ENCODE results near the gene ING5.

Gene ING5

DNA sequence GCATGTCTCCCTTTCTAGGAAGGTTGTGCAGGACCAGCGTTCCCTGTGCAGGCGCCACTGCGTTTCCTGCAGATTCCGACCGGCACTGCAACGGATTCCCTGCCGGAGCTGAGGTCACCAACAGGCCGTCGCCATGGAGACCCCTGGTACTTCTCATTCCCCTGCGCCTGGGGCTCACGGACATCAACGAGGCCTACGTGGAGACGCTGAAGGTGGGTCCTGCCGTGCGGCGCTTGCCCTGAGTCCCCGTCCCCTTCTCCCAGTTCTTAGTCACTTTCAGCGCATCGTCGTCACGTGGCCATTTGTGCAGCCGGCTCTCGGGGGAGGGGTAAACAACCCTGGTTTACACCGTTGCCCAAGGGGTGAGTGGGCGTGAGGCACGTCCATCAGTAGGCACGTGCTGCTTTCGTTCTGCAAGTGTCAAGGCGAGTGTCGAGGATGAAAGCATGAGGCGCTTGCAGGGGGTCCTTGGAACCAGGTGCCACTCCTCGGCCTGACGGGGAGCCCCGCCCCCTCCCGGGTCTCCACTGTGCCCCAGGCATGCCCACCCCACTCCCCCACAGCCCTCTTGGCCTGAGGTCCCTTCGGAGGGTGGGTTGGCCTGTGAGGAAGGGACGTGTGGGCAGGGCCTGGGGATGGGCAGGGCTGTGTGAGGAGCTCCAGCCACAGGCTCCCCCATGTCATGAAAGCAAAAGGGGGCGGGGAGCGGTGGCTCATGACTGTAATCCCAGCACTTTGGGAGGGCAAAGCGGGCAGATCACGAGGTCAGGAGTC lies 35.0 kb upstream of the ING5 start:
- DNase-seq: no peak
- TF ChIP-seq GATA1 (IDR thresholded peaks at IDR 0.05; ENCODE audit: low read depth, low read length) (no peak), POLR2A (IDR thresholded peaks at IDR 0.05; ENCODE audit: low read length) (no peak)

DNA sequence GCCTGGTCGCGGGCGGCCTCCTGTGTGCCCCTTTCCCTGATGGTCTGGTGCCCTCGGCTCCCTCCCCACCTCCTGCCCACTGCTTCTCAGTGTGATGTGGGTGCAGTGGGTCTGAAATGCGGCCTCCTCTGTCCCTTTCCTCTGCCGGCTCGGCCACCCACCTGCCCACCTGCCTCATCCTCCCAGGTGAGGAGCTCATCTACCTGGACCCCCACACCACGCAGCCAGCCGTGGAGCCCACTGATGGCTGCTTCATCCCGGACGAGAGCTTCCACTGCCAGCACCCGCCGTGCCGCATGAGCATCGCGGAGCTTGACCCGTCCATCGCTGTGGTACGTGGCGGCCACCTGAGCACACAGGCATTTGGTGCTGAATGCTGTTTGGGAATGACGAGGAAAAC lies 33.5 kb upstream of the ING5 start:
- no peak for DNase-seq

DNA sequence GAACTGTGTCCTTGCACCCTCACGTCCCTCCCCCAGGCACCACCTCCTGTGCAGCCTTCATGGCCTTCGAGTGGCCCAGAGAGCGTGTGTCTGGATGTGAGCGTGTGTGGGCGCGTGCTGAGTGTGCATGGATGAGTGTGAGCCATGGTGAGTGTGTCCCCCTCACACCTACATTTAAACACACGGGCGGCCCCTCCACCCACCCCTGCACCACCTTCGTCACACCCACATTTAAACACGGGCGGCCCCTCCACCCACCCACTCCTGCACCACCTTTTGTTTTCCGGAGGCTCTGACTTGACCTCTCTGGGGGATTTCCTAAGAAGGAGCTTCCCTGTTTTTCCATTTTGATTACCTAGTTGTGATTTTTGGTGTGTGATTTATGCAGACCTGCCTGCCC lies 33.0 kb upstream of the ING5 start:
- DNase-seq: no peak
- TF ChIP-seq GATA1 (IDR thresholded peaks at IDR 0.05; ENCODE audit: low read depth, low read length) (no peak), POLR2A (IDR thresholded peaks at IDR 0.05; ENCODE audit: low read length) (no peak)

More for the DNA sequence above, 33.5 kb upstream of the ING5 start:
- TF ChIP-seq GATA1 (IDR thresholded peaks at IDR 0.05; ENCODE audit: low read depth, low read length): no peak
- no peak for TF ChIP-seq POLR2A (IDR thresholded peaks at IDR 0.05; ENCODE audit: low read length)

DNA sequence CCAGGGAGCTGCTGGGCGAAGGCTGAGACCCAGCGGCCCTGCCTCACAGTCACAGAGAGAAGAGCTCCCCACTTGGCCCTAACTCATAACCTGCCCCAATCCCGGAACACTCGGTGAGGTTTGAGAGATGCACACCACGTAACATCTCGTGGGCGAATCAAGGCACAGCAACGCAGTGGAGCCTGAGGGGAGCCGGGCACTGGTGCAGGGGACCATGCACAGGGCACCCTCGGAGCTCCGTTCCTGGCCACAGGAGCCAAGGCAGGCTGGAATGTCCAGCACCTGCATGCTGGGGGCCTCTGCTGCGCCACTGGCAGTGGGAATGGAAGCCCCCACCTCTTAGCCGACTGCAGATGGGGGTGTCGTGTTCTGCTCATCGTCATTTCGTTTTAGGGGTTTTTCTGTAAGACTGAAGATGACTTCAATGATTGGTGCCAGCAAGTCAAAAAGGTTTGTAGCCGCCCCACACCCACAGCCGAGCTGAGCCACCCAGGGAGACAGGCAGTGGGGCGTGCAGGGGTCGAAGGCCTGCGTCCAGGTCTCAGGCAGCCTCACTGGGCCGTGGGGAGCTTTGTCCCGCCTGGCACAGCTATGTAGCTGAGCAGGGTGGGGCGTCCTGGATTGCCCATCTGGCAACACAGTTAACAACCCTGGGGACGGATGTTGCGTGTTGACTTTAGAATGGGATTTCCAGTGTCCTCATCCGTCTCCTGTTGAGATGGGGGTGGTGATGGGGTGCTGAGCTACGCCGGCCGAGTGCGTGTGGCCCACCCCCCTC lies 31.3 kb upstream of the ING5 start:
- DNase-seq: no peak
- TF ChIP-seq POLR2A (IDR thresholded peaks at IDR 0.05; ENCODE audit: low read length) (no peak), GATA1 (IDR thresholded peaks at IDR 0.05; ENCODE audit: low read depth, low read length) (no peak)

DNA sequence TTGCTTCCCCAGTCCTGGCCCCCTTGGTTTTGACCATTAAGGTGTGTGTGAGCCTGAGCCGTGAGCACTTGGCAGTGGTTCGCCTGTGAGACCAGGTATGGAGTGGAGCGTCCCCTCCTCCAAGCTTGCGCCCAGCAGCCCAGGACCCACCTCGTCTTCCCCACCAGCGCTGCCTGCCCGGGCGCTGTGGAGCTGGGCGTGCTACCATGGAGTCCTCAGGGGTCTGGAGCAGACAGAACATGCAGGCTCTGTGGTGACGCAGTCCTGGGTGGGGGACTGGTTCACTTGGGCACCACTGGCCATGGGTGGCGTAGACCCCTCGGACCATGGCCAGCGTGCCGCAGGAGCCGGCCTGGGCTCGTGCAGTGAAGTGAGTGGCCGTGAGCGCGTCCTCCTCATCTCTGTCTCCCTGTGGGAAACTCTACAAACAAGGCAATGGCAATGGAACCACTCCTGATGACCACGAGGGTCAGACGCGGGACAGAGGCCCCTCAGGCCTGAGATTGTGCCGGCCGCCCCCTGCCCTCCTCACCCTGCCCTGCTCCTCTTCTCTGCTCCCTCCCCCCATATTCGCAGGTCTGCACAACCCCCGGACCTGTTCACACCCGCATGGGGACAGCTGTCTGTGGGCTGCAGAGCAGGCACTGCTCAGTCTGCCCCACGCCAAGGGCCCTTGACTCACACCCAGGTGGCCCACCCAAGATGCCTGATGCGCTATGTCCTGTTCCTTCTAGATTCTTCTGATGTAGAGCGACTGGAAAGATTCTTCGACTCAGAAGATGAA lies 30.2 kb upstream of the ING5 start:
- DNase-seq: no peak
- TF ChIP-seq POLR2A (IDR thresholded peaks at IDR 0.05; ENCODE audit: low read length): no peak
- no peak for TF ChIP-seq GATA1 (IDR thresholded peaks at IDR 0.05; ENCODE audit: low read depth, low read length)

DNA sequence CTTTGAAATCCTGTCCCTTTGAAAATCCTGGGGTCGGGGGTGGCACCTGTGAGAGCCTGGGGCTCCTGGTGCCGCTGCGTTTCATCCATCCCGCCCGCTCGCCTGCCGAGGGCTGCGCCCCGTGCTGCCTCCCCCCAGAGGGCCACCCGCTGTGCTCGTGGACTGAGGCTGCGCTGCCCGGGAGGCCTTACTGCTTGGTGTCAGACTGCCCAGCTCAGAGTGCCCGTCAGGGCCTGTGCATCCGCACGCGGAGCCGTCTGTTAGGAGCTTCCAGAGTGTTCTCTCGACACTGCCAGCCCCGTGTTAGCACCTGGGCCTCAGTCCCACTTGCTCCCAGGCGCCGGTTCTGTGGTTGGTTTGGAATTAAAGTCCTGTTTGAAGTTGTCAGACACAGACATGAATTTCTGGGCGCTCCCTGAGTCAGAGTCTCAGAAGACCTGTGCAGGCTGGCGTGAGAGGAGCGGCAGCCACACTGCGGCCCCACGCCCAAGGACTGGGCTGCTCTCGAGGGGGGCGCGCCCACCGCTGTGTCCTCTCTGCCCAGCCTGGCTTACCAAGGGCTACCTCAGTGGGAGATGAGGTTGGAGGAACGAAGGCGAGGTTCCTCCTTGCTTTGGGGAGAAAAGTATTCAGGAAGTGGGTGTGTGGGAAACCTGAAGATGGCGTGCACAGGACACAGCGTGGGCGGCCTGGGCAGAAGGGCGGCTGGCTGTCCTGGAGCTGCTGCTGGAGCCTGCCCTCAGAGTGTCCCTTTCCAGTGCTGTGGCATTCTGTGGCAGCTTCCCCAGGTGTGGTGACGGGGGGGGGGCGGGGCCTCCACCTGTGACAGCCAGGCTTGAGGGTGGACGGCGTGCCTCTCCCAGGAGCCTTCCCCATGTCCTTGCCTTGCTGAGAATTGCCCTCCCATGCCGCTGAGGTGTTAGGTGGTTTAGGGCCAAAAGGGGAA lies 29.3 kb upstream of the ING5 start:
- TF ChIP-seq POLR2A (IDR thresholded peaks at IDR 0.05; ENCODE audit: low read length): no peak
- no peak for TF ChIP-seq GATA1 (IDR thresholded peaks at IDR 0.05; ENCODE audit: low read depth, low read length)
- no peak for DNase-seq

DNA sequence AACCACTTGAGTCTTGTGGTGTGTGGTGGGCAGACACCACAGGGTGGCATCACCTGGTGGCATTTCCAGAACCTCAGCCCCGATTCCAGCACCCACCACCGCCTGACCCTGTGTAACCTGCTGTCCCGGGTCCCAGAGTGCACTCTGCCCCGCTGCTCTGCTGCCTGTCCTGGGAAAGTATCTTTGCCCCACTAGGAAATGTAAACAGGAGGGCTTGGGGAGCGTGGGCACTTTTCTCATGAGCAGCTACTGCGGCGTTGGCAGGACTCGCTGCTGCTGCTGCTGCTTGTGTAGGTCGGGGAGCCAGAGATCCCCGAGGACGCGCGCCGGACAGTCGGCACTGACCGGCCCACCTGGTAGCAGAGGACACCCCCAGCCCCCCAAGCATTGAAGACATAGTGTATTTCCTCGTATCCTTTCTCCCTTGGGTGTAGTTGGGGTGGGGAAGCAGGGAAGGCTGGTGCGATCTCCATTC lies 28.6 kb upstream of the ING5 start:
- no peak for TF ChIP-seq POLR2A (IDR thresholded peaks at IDR 0.05; ENCODE audit: low read length)
- no peak for TF ChIP-seq GATA1 (IDR thresholded peaks at IDR 0.05; ENCODE audit: low read depth, low read length)
- DNase-seq: no peak

DNA sequence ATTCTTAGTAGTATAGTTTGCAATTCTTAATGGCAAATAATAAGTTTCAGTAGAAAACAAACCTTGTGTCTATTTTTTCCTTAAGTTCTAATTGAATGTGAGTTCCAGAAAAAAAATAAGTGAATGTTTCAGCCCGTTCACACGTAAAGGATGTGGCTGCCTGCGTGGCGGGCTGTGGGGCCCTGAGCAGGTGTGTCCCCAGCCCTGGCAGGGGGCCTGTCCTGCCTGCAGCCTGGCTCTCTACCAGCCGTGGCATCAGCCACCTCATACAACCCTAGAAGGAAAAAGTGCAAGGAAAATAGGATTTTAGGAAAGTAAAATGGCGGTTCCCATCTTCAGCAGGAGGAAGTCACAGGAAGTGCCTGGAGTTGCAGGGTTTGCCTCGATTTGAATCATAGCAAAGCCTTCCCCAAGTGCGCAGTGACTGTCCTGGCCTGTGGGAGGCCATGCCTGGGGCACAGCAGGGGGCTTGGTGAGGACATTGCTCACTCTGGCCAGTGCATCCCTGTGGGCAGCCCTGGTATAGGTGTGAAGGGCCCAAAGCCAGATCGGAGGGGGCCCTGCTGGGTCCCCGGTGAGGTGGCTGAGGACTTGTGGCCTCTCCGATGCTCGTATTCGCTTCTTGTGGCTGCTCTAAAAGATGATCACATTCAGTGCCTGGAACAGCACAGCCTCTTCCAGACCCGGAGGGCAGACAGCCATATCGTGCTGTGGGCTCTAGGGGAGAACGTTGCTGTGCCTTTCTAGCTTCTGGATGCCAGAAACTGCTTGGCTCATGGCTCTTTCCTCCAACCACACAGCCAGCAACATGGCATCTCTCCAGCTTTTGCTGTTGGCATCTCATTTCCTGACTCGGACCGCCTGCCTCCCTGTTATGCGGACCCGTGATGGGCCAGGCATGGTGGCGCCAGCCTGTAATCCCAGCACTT lies 27.8 kb upstream of the ING5 start:
- peak in 1 of 2 experiments; percentile 14 for DNase-seq
- TF ChIP-seq POLR2A (IDR thresholded peaks at IDR 0.05; ENCODE audit: low read length) (no peak), GATA1 (IDR thresholded peaks at IDR 0.05; ENCODE audit: low read depth, low read length) (no peak)

DNA sequence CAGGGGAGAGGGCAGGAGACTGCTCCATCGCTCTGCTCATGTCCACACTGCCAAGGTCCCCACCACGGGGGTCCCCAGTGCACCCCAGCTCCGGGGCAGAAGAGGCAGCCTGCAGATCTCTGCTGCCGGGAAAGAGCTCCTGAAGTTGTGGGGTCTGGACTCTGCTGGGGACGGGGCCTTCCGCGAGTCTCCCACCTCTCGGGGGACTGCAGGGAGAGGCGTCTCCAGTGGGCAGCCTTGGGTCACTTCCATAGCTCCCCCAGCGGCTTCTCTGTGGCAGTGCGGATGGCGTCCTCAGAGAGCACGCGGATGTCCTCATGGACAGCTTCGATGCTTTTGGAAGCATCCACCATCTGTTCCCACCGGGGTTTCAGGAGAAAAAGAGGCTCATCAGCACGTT lies 26.0 kb upstream of the ING5 start:
- TF ChIP-seq POLR2A (IDR thresholded peaks at IDR 0.05; ENCODE audit: low read length): no peak
- TF ChIP-seq GATA1 (IDR thresholded peaks at IDR 0.05; ENCODE audit: low read depth, low read length): no peak
- no peak for DNase-seq

DNA sequence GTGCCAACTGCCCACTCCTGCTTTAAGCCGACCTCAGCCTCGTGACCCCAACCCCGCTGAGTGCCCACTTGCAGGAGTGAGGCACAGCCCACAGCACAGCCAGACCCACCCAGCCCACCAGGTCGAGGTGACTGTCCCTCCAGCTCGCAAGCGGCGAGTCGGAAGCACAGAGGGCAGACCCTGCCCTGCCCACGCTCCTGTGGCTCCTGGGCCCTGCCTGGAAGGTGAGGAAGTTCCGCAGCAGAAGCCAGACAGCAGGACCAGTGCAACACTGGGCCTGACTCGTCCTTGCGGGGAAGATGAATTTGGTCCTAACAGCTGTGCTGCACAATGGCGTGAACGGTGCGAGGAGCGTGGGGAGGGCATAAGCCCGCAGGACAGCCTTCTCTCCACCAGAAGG lies 25.2 kb upstream of the ING5 start:
- DNase-seq: no peak
- TF ChIP-seq GATA1 (IDR thresholded peaks at IDR 0.05; ENCODE audit: low read depth, low read length) (no peak), POLR2A (IDR thresholded peaks at IDR 0.05; ENCODE audit: low read length) (no peak)

DNA sequence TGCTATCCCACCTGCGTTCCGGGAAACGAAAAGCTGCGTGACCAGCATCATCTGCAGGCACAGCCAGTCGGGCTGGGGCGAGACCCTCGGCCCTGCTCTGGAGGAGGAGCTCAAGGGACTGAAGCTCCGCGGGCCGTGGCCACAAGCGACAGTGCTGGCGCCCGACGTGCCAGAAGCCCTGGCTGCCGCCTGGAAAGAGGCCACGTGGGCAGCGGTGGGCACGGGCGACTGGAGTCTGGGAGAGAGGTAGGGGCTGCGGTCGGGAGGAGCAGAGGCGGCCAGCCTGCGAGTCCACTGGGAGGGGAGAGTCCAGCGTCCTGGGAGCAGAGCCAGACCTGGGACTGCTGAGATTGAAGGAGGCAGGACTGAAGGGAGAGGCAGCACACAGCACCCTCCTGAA lies 24.4 kb upstream of the ING5 start:
- TF ChIP-seq GATA1 (IDR thresholded peaks at IDR 0.05; ENCODE audit: low read depth, low read length): no peak
- no peak for TF ChIP-seq POLR2A (IDR thresholded peaks at IDR 0.05; ENCODE audit: low read length)

DNA sequence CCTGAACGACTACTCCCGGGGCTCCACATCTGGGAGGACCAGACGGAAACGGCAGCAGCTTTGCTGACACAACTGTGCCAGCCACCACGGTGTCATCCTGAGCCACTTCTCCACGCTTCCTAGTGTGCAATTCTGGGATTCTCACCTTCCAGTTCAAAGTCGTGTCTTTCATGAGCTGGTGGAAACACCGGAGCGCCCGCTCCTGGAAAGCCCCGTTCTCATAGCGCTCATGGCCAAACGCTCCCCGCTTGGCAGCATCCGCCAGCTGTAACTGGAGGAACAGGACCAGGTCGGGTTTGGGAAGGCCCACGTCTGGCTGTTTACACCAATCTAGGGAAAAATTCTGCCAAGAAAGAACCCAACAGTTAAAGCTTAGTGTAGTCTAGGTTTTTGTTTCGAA lies 23.5 kb upstream of the ING5 start:
- no peak for DNase-seq
- TF ChIP-seq GATA1 (IDR thresholded peaks at IDR 0.05; ENCODE audit: low read depth, low read length) (no peak), POLR2A (IDR thresholded peaks at IDR 0.05; ENCODE audit: low read length) (no peak)

More for the DNA sequence above, 24.4 kb upstream of the ING5 start:
- no peak for DNase-seq

Measured in erythroblast (primary cell).